ENCODE measurements around the gene SPESP1.
"Not testable (repeated sequence)": the region's sequence is repeated elsewhere in the genome, so short reads cannot be mapped to it uniquely, and the experiment has no call there.

SPESP1 gene

GRCh38 chr15:68966996-68967395 is 36.7 kb downstream of the SPESP1 start:
- no peak for DNase-seq

GRCh38 chr15:68967948-68968347 is 37.6 kb downstream of the SPESP1 start:
- DNase-seq = no peak

- no peak for DNase-seq
Observed at GRCh38 chr15:68969298-68969697, 39.0 kb downstream of the SPESP1 start.

GRCh38 chr15:68972201-68973065 is 42.1 kb downstream of the SPESP1 start:
- DNase-seq = no peak

DNA sequence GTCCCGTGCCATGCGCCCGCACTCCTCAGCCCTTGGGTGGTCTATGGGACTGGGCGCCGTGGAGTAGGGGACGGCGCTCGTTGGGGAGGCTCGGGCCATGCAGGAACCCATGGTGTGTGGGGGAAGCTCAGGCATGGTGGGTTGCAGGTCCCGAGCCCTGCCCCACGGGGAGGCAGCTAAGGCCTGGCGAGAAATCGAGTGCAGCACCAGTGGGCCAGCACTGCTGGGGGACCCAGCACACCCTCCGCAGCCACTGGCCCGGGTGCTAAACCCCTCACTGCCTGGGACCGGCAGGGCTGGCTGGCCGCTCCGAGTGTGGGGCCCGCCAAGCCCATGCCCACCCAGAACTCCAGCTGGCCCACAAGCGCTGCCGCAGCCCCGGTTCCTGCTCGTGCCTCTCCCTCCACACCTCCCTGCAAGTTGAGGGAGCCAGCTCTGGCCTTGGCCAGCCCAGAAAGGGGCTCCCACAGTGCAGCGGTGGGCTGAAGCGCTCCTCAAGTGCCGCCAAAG is 45.4 kb downstream of the SPESP1 start:
- not testable (repeated sequence) for DNase-seq

GRCh38 chr15:68977426-68977825 is 47.1 kb downstream of the SPESP1 start:
- not testable (repeated sequence) for DNase-seq

- no peak for DNase-seq
Observed at GRCh38 chr15:68979006-68979405, 48.7 kb downstream of the SPESP1 start.

- no peak for DNase-seq
Observed at GRCh38 chr15:68979816-68980215, 49.5 kb downstream of the SPESP1 start.

DNA sequence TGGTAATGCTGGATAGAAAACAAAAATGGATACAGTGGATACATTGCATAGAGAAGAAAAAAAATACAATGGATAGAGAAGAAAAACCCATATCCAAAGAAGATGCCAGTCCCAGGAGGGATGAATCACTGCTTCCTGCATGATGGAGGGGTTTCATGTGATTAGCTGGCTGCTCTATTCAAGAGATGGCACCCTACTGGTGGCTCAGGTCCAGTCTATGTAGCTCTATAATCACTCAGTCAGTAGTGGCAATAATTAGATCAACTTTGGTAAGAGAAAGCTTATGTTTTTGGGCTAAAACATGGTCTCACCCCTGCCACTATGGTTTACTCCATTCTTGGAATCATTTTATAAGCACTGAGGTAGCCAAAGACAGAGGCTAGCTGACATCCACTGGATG is 50.5 kb downstream of the SPESP1 start:
- DNase-seq = no peak

- DNase-seq = no peak
Observed at GRCh38 chr15:68981941-68982340, 51.6 kb downstream of the SPESP1 start.

DNA sequence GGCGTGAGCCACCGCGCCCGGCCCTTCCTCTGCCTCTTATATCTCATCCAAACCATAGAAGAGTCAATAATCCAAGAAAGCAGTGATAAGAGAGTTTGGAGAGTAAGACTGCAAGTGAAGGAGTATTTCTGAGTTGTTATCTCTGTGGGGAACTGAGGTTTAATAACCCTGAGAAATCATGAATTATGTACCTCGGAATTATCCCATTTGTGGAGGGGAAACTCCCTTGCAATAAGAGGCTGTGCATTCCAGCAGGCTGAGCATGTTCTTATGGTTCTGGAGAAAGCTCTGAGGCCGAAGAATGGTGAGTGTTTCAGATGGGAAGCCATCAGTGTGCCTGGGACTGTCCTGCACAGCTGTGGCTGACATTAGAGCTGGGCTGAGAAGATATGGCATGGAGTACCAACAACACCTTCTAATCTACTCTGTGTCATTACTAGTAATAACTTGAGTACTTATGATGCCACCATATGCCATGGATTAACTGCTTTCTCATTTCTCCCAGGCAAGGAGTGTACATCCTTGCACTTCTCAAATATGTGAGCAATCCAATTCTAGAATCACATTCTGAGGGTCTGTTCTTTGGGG is 52.7 kb downstream of the SPESP1 start:
- no peak for DNase-seq

GRCh38 chr15:68983961-68984481 is 53.7 kb downstream of the SPESP1 start:
- no peak for DNase-seq

DNA sequence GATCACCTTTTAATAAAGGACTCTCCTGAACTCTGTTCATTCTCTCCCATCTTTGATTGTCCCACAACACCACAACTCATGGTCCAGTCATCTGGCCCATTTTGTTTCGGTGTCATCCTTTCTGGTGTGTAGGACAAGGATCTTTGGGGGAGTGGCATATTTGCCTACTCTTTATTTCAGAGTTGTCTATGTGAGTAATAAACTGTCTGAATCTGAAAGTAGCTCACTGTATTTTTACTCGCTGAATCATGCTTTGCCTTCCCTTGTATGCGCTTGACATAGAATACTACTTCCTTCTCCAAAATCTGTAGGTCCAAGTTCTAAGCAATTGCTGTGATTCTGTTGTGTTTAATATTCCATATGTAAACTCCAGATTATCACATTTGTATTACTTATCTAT is 54.3 kb downstream of the SPESP1 start:
- DNase-seq = no peak

DNA sequence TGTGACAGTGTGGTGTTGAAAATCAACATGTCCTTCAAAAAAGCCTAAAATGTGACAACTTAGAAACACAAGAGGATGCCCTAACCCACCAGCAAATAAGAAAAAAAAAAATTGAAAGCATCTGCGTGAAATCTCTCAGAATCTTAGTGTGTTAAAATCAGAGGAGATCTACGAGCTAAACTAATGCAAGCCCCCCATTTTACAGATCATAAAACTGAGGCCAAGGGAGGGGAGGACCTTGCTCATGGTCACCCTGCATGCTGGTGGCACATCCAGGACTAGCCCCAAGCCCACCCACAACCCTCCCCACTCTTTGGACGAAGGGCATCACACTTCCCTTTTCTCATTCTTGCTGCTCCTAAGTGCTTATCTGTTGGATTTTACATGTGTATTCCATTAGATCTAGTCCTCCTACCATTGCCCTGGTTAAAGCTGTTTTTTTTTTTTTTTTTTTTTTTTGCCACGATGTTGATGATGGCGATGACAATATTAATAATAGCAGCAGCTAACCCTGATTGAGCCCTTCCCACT is 55.1 kb downstream of the SPESP1 start:
- DNase-seq = no peak

DNA sequence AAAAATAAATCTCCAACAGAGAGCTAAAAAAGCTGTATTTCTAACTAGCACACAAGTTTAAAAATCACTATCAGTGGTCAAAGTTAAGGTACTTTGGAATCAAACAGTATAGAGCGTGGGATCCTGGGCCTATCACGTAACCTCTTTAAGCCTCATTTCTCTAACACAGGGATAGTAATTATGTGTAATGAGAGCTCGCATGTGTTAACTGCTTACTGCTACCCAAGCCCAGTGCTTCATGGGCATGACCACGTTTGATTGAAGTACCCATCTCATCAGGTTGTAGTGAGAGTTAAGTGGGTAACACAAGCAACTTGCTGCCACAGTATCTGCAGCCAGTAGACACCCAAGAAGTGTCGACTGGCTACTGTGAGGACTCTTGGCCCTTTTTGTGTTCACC is 56.0 kb downstream of the SPESP1 start:
- no peak for DNase-seq

DNA sequence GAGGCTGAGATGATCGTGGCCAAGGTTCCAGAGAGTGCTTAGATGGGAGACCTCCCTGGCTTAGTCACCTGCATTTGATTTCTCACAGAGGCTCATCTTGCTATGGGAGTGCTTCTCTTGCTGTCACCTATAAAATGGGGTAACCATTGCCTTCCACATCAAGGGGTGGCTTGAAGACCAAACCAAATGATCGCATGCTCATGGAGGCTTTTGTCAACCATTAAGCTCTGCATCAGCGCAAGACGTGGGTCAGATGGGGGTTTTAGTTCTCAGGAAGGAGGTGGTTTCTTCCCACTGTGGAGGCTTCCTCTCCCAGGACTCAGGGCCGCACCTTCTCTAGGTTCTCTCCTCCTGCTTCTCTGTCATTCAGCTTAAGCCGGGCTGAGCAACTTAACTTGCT is 56.8 kb downstream of the SPESP1 start:
- DNase-seq = no peak

DNA sequence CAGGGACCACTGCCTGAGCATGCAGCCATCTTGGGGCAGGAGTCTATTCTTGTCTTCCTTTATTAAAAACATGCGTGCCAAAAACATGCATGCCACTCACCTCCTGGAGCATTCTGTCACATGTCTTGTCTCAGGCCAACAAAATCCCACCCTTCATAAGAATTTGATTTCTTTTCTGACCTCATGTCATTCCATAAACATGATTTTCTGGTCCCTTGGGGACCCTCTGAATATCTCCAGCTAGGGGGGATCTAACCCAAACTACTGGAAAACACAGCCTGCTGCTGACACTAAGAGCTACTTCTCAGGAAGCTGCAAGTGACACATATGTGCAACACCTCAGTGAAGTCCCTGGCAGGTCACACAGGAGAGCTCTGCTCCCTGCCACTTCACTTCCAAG is 57.4 kb downstream of the SPESP1 start:
- no peak for DNase-seq

DNA sequence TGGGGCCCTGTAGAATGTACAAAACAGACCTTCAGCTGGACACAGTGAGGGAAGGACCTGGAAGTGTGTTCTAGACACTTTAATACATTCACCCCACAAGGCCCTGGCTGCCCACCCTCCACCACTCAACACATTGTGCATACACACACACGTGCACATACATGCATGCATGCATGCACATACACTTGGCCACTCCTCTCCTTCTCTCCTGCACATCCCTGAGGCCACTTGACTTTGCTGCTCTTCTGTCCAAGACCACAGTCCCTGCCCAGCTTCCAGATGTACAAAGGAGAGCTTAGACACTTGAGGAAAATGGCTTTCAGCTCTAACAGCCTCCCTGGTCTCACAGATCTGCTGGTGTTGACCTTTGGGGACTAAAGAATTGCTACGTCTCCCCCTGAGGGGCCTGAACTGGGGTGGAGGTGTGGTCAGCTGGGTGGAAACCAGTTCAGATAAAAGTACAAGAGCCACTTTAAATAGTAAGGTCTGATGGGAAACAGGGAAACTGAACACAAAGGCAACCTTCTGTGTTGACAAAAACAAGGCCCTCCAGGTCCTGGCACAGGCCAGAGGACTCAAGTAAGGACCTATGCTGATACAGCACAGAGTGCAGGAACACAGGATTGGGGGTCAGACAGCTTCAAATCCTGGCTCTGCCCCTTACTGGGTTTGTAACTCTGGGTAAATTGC is 59.4 kb downstream of the SPESP1 start:
- DNase-seq = no peak

DNA sequence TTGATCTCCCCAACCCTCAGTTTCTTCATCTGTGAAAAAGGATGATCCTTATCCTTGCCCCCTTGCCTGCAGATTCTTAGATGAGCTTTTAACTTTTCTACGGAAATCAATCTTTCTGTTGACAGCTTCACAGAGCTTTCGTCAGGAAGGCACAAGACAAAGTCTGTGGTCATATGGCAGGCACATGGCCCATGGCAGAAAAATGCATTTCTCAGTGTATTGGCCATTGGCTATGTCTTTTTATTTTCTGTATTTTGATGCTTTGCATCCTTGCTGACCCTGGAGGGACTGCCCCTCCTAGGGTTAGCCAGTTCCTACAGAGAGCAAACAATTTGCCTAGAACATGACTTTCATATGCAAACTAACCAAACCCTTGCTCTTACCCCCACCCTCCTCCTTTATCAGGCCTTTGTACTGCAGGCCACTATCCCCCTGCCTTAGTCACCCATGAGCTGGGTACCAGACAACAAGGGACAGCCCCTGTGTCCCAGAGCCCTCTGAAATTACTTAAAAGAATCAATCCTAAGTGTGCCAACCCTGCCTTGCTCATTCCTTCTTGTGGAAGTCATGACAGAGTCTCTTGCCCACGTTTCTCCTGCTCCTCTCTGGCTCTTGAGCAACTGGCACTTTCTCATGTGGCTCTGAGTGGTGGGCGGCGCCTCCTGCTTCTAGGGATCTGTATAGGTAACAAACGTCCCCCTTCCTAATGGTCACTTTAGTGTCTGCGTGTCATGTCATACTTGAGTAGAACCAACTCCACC is 60.1 kb downstream of the SPESP1 start:
- DNase-seq = no peak

- no peak for DNase-seq
Observed at GRCh38 chr15:68990992-68991500, 60.7 kb downstream of the SPESP1 start.

DNA sequence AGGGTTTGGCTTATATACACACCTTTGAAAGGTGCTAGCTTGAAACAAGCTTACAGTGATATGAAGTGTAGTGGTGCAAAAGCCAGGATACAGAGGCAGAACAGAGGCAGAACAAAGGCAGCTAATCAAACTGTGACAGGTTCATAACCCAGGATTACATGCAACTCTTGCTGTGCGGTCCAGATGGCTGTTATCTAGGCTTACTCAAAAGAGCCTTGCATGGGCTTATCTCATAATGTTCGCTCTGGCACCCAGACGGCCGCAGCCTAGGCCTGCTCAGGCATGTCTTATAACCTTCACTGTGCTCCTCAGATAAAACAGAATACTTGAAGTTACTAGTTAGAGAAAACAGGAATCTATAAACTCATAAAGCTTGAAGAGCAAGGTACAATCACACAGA is 61.4 kb downstream of the SPESP1 start:
- no peak for DNase-seq

DNA sequence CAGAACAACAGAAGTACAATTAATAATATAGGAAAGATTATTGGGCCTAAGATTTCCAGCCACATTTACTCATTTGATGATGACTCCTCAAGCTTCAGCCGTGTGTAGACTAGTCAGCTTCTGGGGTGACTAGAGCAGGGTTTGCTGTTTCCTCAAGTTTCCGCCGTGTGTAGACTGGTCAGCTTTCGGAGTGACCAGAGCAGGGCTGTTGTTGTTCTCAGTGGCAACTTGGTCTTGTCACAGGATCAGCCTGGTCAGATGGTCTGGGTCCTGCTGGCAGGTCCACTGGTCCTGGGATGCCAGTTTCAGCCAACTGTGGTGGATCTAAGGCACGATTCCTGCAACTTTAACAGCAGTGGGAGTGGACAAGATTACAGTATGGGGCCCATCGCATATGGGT is 62.4 kb downstream of the SPESP1 start:
- DNase-seq = no peak
